HG02870 (cell line): ENCODE measurements around the gene INSL3.
"Not testable (repeated sequence)": the region's sequence is repeated elsewhere in the genome, so short reads cannot be mapped to it uniquely, and the experiment has no call there.

Source experiments
- ATAC-seq: cut with Tn5 transposase; IDR thresholded peaks from one replicate; pipeline ENCODE4 v1.9.1; 2021; ENCODE audit warnings: mild to moderate bottlenecking, moderate library complexity; ENCODE audit not compliant: unreplicated experiment

The INSL3 gene

GRCh38 chr19:17826508-17827056 lies 5.3 kb upstream of the INSL3 start:
- no peak for ATAC-seq

GRCh38 chr19:17824339-17824738 lies 3.0 kb upstream of the INSL3 start:
- ATAC-seq, result no peak

GRCh38 chr19:17817668-17818363 lies 3.5 kb downstream of the INSL3 start:
- ATAC-seq, result no peak

- ATAC-seq, result no peak
These were observed 9.2 kb downstream of the INSL3 start for GRCh38 chr19:17812099-17812498.

GRCh38 chr19:17811681-17812080 lies 9.6 kb downstream of the INSL3 start:
- no peak for ATAC-seq

- no peak for ATAC-seq
These were observed 10.2 kb downstream of the INSL3 start for GRCh38 chr19:17811103-17811502.

- no peak for ATAC-seq
These were observed 13.5 kb downstream of the INSL3 start for GRCh38 chr19:17807731-17808316.

GRCh38 chr19:17806945-17807344 lies 14.4 kb downstream of the INSL3 start:
- no peak for ATAC-seq

GRCh38 chr19:17805427-17805826 lies 15.9 kb downstream of the INSL3 start:
- no peak for ATAC-seq

- ATAC-seq, result no peak
These were observed 17.9 kb downstream of the INSL3 start for GRCh38 chr19:17803264-17803896.

GRCh38 chr19:17802137-17802858 lies 19.0 kb downstream of the INSL3 start:
- ATAC-seq, result no peak

- ATAC-seq, result not testable (repeated sequence)
These were observed 22.7 kb downstream of the INSL3 start for GRCh38 chr19:17798599-17798998.

GRCh38 chr19:17797424-17798201 lies 23.7 kb downstream of the INSL3 start:
- no peak for ATAC-seq

- no peak for ATAC-seq
These were observed 24.4 kb downstream of the INSL3 start for GRCh38 chr19:17796838-17797423.

GRCh38 chr19:17796013-17796837 lies 25.1 kb downstream of the INSL3 start:
- no peak for ATAC-seq

- no peak for ATAC-seq
These were observed 25.8 kb downstream of the INSL3 start for GRCh38 chr19:17795495-17795856.

- ATAC-seq, result no peak
These were observed 26.4 kb downstream of the INSL3 start, which contains the start of gene B3GNT3 for GRCh38 chr19:17794731-17795494. Gene B3GNT3, plus strand, starts transcription at chr19:17795138. Its CDS starts 12,670 bp downstream, at chr19:17807808.

GRCh38 chr19:17794412-17794730 lies 26.9 kb downstream of the INSL3 start:
- ATAC-seq, result no peak
